HEK293 (cell line): ENCODE results near the gene CLEC18B.

Experiments used
- CTCF ChIA-PET: fragments of 350-600 bp; formaldehyde crosslinking; extraction: SDS; loops from one replicate; lab custom pipeline; 2021; ENCODE audit warnings: antibody characterized with exemption; lab: Yijun Ruan, JAX
- POLR2A ChIA-PET: fragments of 300-600 bp; formaldehyde crosslinking; extraction: SDS; loops from one replicate; lab custom pipeline; 2020; ENCODE audit warnings: antibody characterized with exemption, inconsistent platforms; lab: Yijun Ruan, JAX
- H3K27ac ChIP-seq: fragments of 200-500 bp; sonication (Bioruptor generic); 2 replicates; pipeline ENCODE4 v1.5.1; 2014; ENCODE audit warnings: low read depth, low read length, control low read depth, inconsistent platforms; ENCODE audit errors: extremely low read depth
- H3K36me3 ChIP-seq, 2 experiments: fragments of 200-500 bp in 1 of 2; sonication (Bioruptor generic) in 1 of 2; 1 replicate in 1 of 2; 2 replicates in 1 of 2; pipeline ENCODE4 v1.5.1; 2014 to 2017; ENCODE audit warnings: inconsistent platforms in 2 of 2, low read length in 2 of 2; ENCODE audit not compliant: control insufficient read depth in 2 of 2, insufficient read depth in 1 of 2
- H3K4me1 ChIP-seq: fragments of 200-500 bp; sonication (Bioruptor generic); 2 replicates; pipeline ENCODE4 v1.5.1; 2014; ENCODE audit warnings: mild to moderate bottlenecking, low read length, inconsistent platforms; ENCODE audit not compliant: control insufficient read depth, insufficient read depth
- H3K4me3 ChIP-seq: 2 replicates; pipeline ENCODE4 v1.5.1; 2011; ENCODE audit warnings: low read depth, mild to moderate bottlenecking, control low read depth, low read length, moderate library complexity
- H3K9me3 ChIP-seq: fragments of 200-500 bp; sonication (Bioruptor generic); 2 replicates; pipeline ENCODE4 v1.5.1; 2014; ENCODE audit warnings: low read depth, low read length, inconsistent platforms; ENCODE audit not compliant: control insufficient read depth, insufficient read depth
- GLI4 ChIP-seq: fragments of 450-650 bp; formaldehyde crosslinking; IDR thresholded peaks from 2 replicates; pipeline ENCODE4 v1.5.1; 2016; ENCODE audit warnings: missing biosample characterization, missing genetic modification characterization
- GLIS1 ChIP-seq: fragments of 450-650 bp; formaldehyde crosslinking; IDR thresholded peaks from 2 replicates; pipeline ENCODE4 v1.5.1; 2016; ENCODE audit warnings: missing biosample characterization, missing genetic modification characterization
- PRDM1 ChIP-seq: fragments of 450-650 bp; formaldehyde crosslinking; IDR thresholded peaks from 2 replicates; pipeline ENCODE4; 2016; ENCODE audit warnings: missing biosample characterization, missing genetic modification characterization
- REST ChIP-seq: fragments of 450-650 bp; formaldehyde crosslinking; IDR thresholded peaks from 2 replicates; pipeline ENCODE4 v1.5.1; 2016; ENCODE audit warnings: missing biosample characterization, missing genetic modification characterization
- ZNF140 ChIP-seq: fragments of 450-650 bp; formaldehyde crosslinking; IDR thresholded peaks from 2 replicates; pipeline ENCODE4 v1.5.1; 2016; ENCODE audit warnings: missing biosample characterization, missing genetic modification characterization
- ZNF184 ChIP-seq: fragments of 450-650 bp; IDR thresholded peaks from 2 replicates; pipeline ENCODE4 v1.5.1; 2018; ENCODE audit warnings: missing biosample characterization, mild to moderate bottlenecking, missing genetic modification characterization
- ZNF2 ChIP-seq: fragments of 450-650 bp; formaldehyde crosslinking; IDR thresholded peaks from 2 replicates; pipeline ENCODE4 v1.5.1; 2016; ENCODE audit warnings: missing biosample characterization, missing genetic modification characterization
- ZNF214 ChIP-seq: fragments of 450-650 bp; formaldehyde crosslinking; IDR thresholded peaks from 2 replicates; pipeline ENCODE4 v1.5.1; 2017; ENCODE audit warnings: missing biosample characterization, mild to moderate bottlenecking, missing genetic modification characterization, borderline replicate concordance
- ZNF37A ChIP-seq: fragments of 450-650 bp; IDR thresholded peaks from 2 replicates; pipeline ENCODE4 v1.5.1; 2018; ENCODE audit warnings: missing biosample characterization, missing genetic modification characterization
- ZNF423 ChIP-seq: fragments of 450-650 bp; formaldehyde crosslinking; IDR thresholded peaks from 2 replicates; pipeline ENCODE4 v1.5.1; 2016; ENCODE audit warnings: missing biosample characterization, missing genetic modification characterization
- ZNF433 ChIP-seq: fragments of 450-650 bp; formaldehyde crosslinking; IDR thresholded peaks from 2 replicates; pipeline ENCODE4 v1.5.1; 2016; ENCODE audit warnings: missing biosample characterization, missing genetic modification characterization, low read depth
- ZNF610 ChIP-seq: fragments of 450-650 bp; formaldehyde crosslinking; IDR thresholded peaks from 2 replicates; pipeline ENCODE4 v1.5.1; 2016; ENCODE audit warnings: missing biosample characterization, missing genetic modification characterization, borderline replicate concordance
- ZNF623 ChIP-seq: fragments of 450-650 bp; formaldehyde crosslinking; IDR thresholded peaks from 2 replicates; pipeline ENCODE4 v1.5.1; 2016; ENCODE audit warnings: missing biosample characterization, missing genetic modification characterization
- TF ChIP-seq, protein P1 (sequence below): fragments of 450-650 bp; formaldehyde crosslinking; conservative IDR thresholded peaks from 2 replicates; pipeline ENCODE4 v1.5.1; 2016; ENCODE audit warnings: low read depth, missing biosample characterization, missing genetic modification characterization

CLEC18B gene

GRCh38 chr16:74450236-74450635 is 29.0 kb upstream of the CLEC18B start (continued):
- no peak for TF ChIP-seq ZNF433
- TF ChIP-seq REST (tag by site-specific recombination), result no peak
- no peak for TF ChIP-seq ZNF184 (tag by site-specific recombination)

- Histone ChIP-seq H3K27ac (no peak overlapping the region), H3K9me3 (no peaks in the 10 kb centered on the region), H3K4me1 (no peaks in the 10 kb centered on the region), H3K4me3 (no peak overlapping the region), H3K36me3 (peaks cover 0 to 45% of the 10 kb centered on the region in 2 experiments; a peak in 2 of 3 replicates)
- CTCF ChIA-PET, result no interaction called here
- TF ChIP-seq ZNF423 (tag by site-specific recombination), result no peak
- TF ChIP-seq PRDM1 (tag by site-specific recombination), result peak; percentile 49; the same call in 1 of the 2 replicates
- POLR2A ChIA-PET, result interaction anchor here (0.6 kb wide), 1 partner anchor 10 kb away, joined by 3 read pairs; no protein-coding TSS in a partner anchor
Measured at GRCh38 chr16:74449470-74449869, 28.2 kb upstream of the CLEC18B start.

DNA sequence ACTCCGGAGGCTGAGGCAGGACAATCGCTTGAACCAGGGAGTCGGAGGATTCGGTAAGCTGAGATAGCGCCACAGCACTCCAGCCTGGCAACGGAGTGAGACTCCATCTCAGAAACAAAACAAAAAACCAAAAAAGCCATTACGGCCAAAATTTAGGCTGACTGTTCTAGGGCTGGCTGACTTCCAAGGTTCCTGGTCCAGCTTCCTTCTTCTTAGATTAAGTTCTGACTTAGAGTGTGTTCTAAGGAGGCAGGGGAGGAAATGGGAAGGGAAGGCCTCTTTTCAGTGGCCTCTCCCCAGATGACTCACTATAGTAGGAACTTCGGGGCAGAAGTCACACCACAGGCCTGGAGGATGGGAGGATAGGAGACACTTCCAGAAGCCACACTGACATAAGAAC is 27.7 kb upstream of the CLEC18B start:
- no peaks in the 10 kb centered on the region for H3K9me3 ChIP-seq
- CTCF ChIA-PET, result no interaction called here
- POLR2A ChIA-PET, result no interaction called here
- no peaks in the 10 kb centered on the region for H3K4me1 ChIP-seq
- TF ChIP-seq GLI4 (no peak), ZNF184 (tag by site-specific recombination) (no peak), ZNF2 (tag by site-specific recombination) (no peak), ZNF140 (tag by site-specific recombination) (no peak), GLIS1 (tag by site-specific recombination) (no peak)
- H3K4me3 ChIP-seq, result no peak overlapping the region
- H3K27ac ChIP-seq, result no peak overlapping the region
- peaks cover 0 to 45% of the 10 kb centered on the region in 2 experiments; a peak in 2 of 3 replicates for H3K36me3 ChIP-seq

DNA sequence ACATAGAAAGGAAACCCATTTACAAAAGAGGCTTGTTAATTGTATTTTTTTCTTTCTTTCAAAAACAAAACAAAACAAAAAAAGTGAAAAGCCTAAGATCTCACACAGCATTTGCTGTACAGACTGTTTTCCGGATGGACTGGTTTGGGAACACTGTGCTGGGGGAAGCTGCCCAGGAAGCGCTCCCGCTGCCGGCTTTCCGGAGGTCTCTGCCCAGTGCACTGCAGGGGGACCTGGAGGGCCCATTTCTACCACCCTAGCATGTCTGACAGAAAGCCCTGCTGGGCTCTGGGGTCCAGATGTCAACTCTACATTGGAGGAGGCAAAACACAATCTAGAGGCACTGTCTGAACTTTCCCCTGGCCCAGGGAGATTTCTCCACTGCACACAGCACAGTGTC is 26.3 kb upstream of the CLEC18B start:
- ChIA-PET POLR2A (no interaction called here), CTCF (interaction anchor here (0.7 kb wide), 1 partner anchor 1432 kb away, joined by 3 read pairs; no protein-coding TSS in a partner anchor)
- Histone ChIP-seq H3K4me1 (no peaks in the 10 kb centered on the region), H3K9me3 (no peaks in the 10 kb centered on the region), H3K36me3 (peaks cover 0 to 35% of the 10 kb centered on the region in 2 experiments; a peak in 2 of 3 replicates), H3K27ac (no peak overlapping the region), H3K4me3 (no peak overlapping the region)
- TF ChIP-seq ZNF610 (tag by site-specific recombination), result no peak

DNA sequence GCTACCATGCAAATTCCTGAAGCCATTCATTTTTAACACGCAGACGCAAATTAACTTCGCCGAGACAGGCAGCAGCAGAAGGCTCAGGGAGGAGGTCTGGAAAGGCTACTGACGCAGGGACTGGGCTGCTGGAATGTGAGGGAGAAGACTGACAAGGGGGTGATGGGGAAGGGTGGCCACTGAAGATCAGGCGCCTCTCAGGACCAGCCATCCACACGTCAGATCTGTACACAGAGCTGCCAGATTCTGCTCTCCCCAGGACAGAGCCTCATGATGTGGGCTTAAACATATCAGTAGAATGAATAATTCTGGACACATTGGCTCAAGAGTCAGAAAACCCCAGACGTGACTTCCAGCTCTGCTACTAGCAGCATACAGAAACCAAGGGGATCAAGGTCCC is 25.6 kb upstream of the CLEC18B start:
- POLR2A ChIA-PET, result no interaction called here
- Histone ChIP-seq H3K4me3 (no peak overlapping the region), H3K36me3 (peaks cover 0 to 28% of the 10 kb centered on the region in 2 experiments; a peak in 2 of 3 replicates), H3K4me1 (no peaks in the 10 kb centered on the region), H3K9me3 (no peaks in the 10 kb centered on the region), H3K27ac (no peak overlapping the region)
- CTCF ChIA-PET, result no interaction called here
- no peak for TF ChIP-seq ZNF623 (tag by site-specific recombination)
- no peak for TF ChIP-seq ZNF37A
- TF ChIP-seq, protein P1, sequence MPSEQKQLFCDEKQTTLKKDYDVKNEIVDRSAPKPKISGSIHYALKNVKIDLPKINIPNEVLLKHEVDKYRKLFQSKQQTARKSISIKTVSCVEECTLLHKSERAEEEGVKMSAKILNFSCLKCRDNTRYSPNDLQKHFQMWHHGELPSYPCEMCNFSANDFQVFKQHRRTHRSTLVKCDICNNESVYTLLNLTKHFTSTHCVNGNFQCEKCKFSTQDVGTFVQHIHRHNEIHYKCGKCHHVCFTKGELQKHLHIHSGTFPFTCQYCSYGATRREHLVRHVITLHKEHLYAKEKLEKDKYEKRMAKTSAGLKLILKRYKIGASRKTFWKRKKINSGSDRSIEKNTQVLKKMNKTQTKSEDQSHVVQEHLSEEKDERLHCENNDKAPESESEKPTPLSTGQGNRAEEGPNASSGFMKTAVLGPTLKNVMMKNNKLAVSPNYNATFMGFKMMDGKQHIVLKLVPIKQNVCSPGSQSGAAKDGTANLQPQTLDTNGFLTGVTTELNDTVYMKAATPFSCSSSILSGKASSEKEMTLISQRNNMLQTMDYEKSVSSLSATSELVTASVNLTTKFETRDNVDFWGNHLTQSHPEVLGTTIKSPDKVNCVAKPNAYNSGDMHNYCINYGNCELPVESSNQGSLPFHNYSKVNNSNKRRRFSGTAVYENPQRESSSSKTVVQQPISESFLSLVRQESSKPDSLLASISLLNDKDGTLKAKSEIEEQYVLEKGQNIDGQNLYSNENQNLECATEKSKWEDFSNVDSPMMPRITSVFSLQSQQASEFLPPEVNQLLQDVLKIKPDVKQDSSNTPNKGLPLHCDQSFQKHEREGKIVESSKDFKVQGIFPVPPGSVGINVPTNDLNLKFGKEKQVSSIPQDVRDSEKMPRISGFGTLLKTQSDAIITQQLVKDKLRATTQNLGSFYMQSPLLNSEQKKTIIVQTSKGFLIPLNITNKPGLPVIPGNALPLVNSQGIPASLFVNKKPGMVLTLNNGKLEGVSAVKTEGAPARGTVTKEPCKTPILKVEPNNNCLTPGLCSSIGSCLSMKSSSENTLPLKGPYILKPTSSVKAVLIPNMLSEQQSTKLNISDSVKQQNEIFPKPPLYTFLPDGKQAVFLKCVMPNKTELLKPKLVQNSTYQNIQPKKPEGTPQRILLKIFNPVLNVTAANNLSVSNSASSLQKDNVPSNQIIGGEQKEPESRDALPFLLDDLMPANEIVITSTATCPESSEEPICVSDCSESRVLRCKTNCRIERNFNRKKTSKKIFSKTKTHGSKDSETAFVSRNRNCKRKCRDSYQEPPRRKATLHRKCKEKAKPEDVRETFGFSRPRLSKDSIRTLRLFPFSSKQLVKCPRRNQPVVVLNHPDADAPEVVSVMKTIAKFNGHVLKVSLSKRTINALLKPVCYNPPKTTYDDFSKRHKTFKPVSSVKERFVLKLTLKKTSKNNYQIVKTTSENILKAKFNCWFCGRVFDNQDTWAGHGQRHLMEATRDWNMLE (tag by site-specific recombination), result no peak
- no peak for TF ChIP-seq ZNF423 (tag by site-specific recombination)
- TF ChIP-seq ZNF214 (tag by site-specific recombination), result no peak
- no peak for TF ChIP-seq REST (tag by site-specific recombination)
